NCI-H1105 (cell line): ENCODE data around the gene HLA-F.

ENCODE experiments used
- DNase-seq: peaks from one replicate; lab custom pipeline; 2025; lab: John Stamatoyannopoulos, UW

HLA-F gene

DNA sequence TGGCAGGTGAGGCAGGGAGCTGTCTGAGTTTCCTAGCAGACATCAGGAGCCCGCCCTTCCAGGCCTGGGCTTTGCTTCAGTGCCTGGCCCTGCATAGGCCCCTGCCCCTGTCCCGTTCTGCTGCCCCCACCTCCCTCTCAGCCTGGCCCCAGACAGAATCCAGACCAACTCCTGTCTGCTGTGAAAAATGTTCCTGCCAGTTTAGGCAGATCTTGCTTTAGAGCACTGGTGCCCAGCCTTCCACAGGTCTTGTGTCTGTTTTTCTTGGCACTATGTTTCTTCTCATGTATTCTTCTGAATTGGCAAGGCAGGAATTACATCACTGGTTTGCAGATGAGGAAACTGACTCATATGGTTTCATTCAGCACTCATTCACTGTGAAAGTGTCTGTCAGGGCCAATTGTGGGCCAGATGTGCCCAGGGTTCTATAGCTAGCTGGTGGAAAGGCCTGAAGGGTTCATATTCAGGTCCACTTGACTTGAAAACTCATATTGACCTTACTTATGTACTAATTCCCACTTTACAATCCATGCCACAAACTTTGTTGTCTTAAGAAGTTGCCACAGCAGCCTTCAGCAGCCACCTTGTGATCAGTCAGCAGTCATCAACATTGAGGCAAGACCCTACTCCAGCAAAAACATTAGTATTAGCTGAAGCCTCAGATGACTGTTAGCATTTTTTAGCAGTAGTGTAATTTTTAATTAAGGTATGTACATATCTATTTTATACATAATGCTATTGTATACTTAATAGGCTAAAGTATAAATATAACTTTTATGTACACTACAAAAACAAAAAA lies 40.5 kb downstream of the HLA-F start:
- no peak for DNase-seq

DNA sequence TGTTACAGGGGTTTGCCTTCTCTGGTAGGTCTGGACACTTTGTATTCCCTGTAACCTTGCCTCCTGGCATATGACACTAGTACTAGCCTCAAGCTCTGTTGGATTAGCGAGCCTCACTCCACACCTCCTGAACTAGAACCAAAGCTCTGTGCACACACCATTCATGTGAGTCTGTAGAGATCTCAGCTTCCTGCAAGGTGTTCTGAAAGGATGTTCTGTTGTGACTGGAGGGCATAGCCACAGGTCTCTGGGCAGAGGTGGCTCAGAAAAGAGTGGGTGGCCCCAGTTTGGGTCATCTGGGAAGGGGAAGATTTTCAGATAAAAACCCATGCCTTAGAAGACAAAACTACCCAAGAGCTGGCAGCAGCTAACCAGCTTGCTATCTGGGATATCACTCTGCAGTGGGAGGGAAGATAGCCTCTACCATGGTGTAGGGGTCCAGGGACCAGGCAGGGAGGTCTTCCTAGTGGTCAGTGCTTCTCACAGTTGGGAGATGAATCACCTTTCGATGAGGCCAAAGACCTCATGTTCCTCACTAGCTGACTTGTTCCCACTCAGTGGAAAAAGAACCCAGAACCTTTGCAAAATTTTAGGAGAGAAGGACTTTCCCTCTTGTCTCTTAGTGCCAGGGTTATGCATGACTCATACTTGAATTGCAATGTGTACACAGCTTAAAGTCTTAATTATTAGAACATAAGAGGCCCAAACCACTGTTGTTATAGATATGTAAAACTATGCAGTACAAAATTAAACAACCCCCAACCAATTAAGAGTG lies 41.4 kb downstream of the HLA-F start:
- no peak for DNase-seq

DNA sequence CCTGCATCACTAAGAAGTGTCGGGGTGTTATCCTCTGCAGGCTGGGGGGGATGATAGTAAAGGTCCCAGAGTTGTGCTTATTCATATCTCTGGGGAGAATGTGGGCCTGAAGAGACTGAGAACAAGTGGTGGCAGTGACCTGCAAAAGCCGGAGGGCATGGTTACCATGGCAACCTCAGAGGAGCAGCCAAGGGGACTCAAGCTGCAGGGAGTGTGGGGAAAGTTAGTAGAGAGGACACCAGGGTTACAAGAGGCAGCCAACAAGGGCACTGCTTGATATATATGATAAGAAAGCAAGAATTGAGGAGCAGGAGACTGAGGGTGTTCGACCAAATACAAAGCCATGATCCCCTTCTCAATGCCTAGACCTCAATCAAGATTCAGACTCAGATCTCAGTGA lies 46.1 kb downstream of the HLA-F start:
- DNase-seq = no peak

DNA sequence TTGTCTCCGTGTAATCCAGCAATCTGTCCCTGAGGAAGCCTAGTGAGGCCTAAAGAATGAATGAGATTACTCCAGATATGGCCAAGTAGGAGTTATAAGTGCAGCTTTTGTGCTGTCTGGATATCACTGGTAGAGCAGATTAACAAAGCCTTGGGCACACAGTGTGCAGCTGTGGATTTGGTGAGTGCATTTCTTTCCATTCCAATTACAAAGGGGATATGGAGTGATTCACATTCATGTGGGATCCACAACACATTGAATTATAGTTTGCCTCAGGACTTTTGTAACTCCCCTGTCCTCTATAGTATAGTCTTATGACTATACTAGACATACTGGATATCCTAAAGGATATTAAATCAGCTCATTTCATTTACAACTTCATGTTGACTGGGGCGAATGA lies 47.1 kb downstream of the HLA-F start:
- DNase-seq = no peak

DNA sequence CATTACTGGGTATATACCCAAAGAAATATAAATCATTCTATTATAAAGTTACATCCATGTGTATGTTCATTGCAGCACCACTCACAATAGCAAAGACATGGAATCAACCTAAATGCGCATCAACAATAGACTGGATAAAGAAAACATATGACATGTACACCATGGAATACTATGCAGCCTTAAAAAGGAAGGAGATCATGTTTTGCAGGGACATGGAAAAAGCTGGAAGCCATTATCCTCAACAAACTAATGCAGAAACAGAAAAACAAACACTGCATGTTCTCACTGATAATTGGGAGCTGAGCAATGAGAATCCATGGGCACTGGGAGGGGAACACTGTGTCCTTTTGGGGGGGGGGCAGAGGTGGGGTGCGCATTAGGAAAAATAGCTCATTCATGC lies 53.5 kb downstream of the HLA-F start:
- no peak for DNase-seq
